NT2/D1 (cell line): ENCODE measurements around the gene CFAP20DC.

Source experiments
- DNase-seq: peaks from one replicate; pipeline ENCODE4 v3.0.0-alpha.2; 2011; ENCODE audit warnings: low read depth, low spot score
- H3K27me3 ChIP-seq: 2 replicates; pipeline ENCODE4 v1.6.0; 2011; ENCODE audit warnings: mild to moderate bottlenecking; ENCODE audit not compliant: insufficient read length, insufficient read depth
- H3K36me3 ChIP-seq: 2 replicates; pipeline ENCODE4 v1.6.1; 2011; ENCODE audit warnings: mild to moderate bottlenecking, low read length, mixed read lengths; ENCODE audit not compliant: insufficient read depth, insufficient read length
- H3K4me1 ChIP-seq: 2 replicates; pipeline ENCODE4 v1.5.1; 2011; ENCODE audit not compliant: insufficient read depth, insufficient read length
- H3K4me3 ChIP-seq: 2 replicates; pipeline ENCODE4 v1.5.1; 2011; ENCODE audit warnings: low read depth; ENCODE audit not compliant: insufficient read length
- H3K9ac ChIP-seq: 2 replicates; pipeline ENCODE4 v1.6.0; 2011; ENCODE audit warnings: low read depth; ENCODE audit not compliant: insufficient read length
- H3K9me3 ChIP-seq: 2 replicates; pipeline ENCODE4 v1.5.1; 2011; ENCODE audit warnings: mild to moderate bottlenecking, low read length; ENCODE audit not compliant: insufficient read depth
- SUZ12 ChIP-seq: IDR thresholded peaks from 2 replicates; pipeline ENCODE4 v1.6.1; 2011; ENCODE audit not compliant: insufficient read length, insufficient read depth; ENCODE audit errors: extremely low read depth
- YY1 ChIP-seq: IDR thresholded peaks from 2 replicates; pipeline ENCODE4 v1.6.1; 2011; ENCODE audit not compliant: insufficient read length, insufficient read depth
- ZNF274 ChIP-seq: IDR thresholded peaks from 2 replicates; pipeline ENCODE4 v1.6.1; 2011; ENCODE audit warnings: mild to moderate bottlenecking, low read depth, low read length

The CFAP20DC gene

GRCh38 chr3:58742239-58742638 is 307.6 kb downstream of the CFAP20DC start:
- no peaks in the 10 kb centered on the region for H3K27me3 ChIP-seq
- H3K9ac ChIP-seq: no peak overlapping the region
- H3K9me3 ChIP-seq: no peaks in the 10 kb centered on the region
- H3K4me1 ChIP-seq: no peaks in the 10 kb centered on the region
- TF ChIP-seq ZNF274: no peak
- TF ChIP-seq SUZ12: no peak
- TF ChIP-seq YY1: no peak
- no peak overlapping the region for H3K4me3 ChIP-seq
- H3K36me3 ChIP-seq: no peaks in the 10 kb centered on the region
- no peak for DNase-seq

- TF ChIP-seq ZNF274 (no peak), YY1 (no peak), SUZ12 (no peak)
- Histone ChIP-seq H3K4me1 (no peaks in the 10 kb centered on the region), H3K27me3 (no peaks in the 10 kb centered on the region), H3K4me3 (no peak overlapping the region), H3K9me3 (no peaks in the 10 kb centered on the region), H3K9ac (no peak overlapping the region), H3K36me3 (no peaks in the 10 kb centered on the region)
- no peak for DNase-seq
Measured at GRCh38 chr3:58737644-58738043, 312.2 kb downstream of the CFAP20DC start.

GRCh38 chr3:58731673-58732072 is 318.2 kb downstream of the CFAP20DC start:
- Histone ChIP-seq H3K9me3 (no peaks in the 10 kb centered on the region), H3K36me3 (peaks cover 5% of the 10 kb centered on the region), H3K4me1 (no peaks in the 10 kb centered on the region), H3K4me3 (no peak overlapping the region), H3K9ac (no peak overlapping the region), H3K27me3 (no peaks in the 10 kb centered on the region)
- no peak for TF ChIP-seq ZNF274
- TF ChIP-seq YY1: no peak
- TF ChIP-seq SUZ12: no peak
- DNase-seq: no peak

GRCh38 chr3:58728723-58729122 is 321.1 kb downstream of the CFAP20DC start:
- DNase-seq: no peak
- TF ChIP-seq SUZ12: no peak
- TF ChIP-seq YY1: no peak
- TF ChIP-seq ZNF274: no peak

GRCh38 chr3:58725326-58725853 is 324.4 kb downstream of the CFAP20DC start:
- Histone ChIP-seq H3K27me3 (no peaks in the 10 kb centered on the region), H3K9ac (no peak overlapping the region), H3K36me3 (peaks cover 5% of the 10 kb centered on the region), H3K9me3 (no peaks in the 10 kb centered on the region), H3K4me3 (no peak overlapping the region), H3K4me1 (no peaks in the 10 kb centered on the region)
- DNase-seq: no peak
- TF ChIP-seq YY1: no peak
- no peak for TF ChIP-seq ZNF274
- TF ChIP-seq SUZ12: no peak

More at GRCh38 chr3:58728723-58729122, 321.1 kb downstream of the CFAP20DC start:
- H3K4me1 ChIP-seq: no peaks in the 10 kb centered on the region
- H3K4me3 ChIP-seq: no peak overlapping the region
- H3K36me3 ChIP-seq: peaks cover 5% of the 10 kb centered on the region
- H3K9me3 ChIP-seq: no peaks in the 10 kb centered on the region
- no peaks in the 10 kb centered on the region for H3K27me3 ChIP-seq
- H3K9ac ChIP-seq: no peak overlapping the region

- TF ChIP-seq ZNF274 (no peak), SUZ12 (no peak), YY1 (no peak)
- Histone ChIP-seq H3K4me1 (no peaks in the 10 kb centered on the region), H3K9ac (no peak overlapping the region), H3K4me3 (no peak overlapping the region), H3K27me3 (no peaks in the 10 kb centered on the region), H3K9me3 (no peaks in the 10 kb centered on the region), H3K36me3 (peaks cover 5% of the 10 kb centered on the region)
- DNase-seq: no peak
Measured at GRCh38 chr3:58724336-58724735, 325.5 kb downstream of the CFAP20DC start.

GRCh38 chr3:58723173-58723572 is 326.7 kb downstream of the CFAP20DC start:
- TF ChIP-seq SUZ12 (no peak), YY1 (no peak), ZNF274 (no peak)
- Histone ChIP-seq H3K27me3 (no peaks in the 10 kb centered on the region), H3K4me3 (no peak overlapping the region), H3K9me3 (no peaks in the 10 kb centered on the region), H3K36me3 (peaks cover 5% of the 10 kb centered on the region), H3K4me1 (no peaks in the 10 kb centered on the region), H3K9ac (no peak overlapping the region)
- no peak for DNase-seq

GRCh38 chr3:58722561-58722960 is 327.3 kb downstream of the CFAP20DC start:
- Histone ChIP-seq H3K4me3 (no peak overlapping the region), H3K27me3 (no peaks in the 10 kb centered on the region), H3K4me1 (no peaks in the 10 kb centered on the region), H3K36me3 (no peaks in the 10 kb centered on the region), H3K9me3 (no peaks in the 10 kb centered on the region), H3K9ac (no peak overlapping the region)
- TF ChIP-seq SUZ12: no peak
- TF ChIP-seq YY1: no peak
- TF ChIP-seq ZNF274: no peak
- no peak for DNase-seq
